Stomach smooth muscle (tissue), 2 donors: Measurements from ENCODE around the gene LPP.

Experiments
- H3K27ac ChIP-seq: one replicate; pipeline ENCODE4 v1.7.0; 2013; ENCODE audit warnings: mild to moderate bottlenecking, low read length, inconsistent platforms
- H3K27me3 ChIP-seq, 2 donors: one replicate each; pipeline ENCODE4 v1.7.0; 2013; ENCODE audit warnings: low read length in 2 of 2; ENCODE audit not compliant: insufficient read depth in 2 of 2, control insufficient read depth in 1 of 2
- H3K36me3 ChIP-seq, 2 donors: one replicate each; pipeline ENCODE4 v1.7.0; 2013; ENCODE audit warnings: low read length in 2 of 2; ENCODE audit not compliant: control insufficient read depth in 2 of 2, insufficient read depth in 2 of 2
- H3K4me1 ChIP-seq: one replicate; pipeline ENCODE4 v1.7.0; 2013; ENCODE audit warnings: low read length; ENCODE audit not compliant: control insufficient read depth, insufficient read depth
- H3K4me3 ChIP-seq, 2 donors: one replicate each; pipeline ENCODE4 v1.7.0; 2013; ENCODE audit warnings: low read length in 2 of 2
- H3K9ac ChIP-seq, 2 donors: one replicate each; pipeline ENCODE4 v1.7.0; 2013; ENCODE audit warnings: low read length in 2 of 2, mild to moderate bottlenecking in 1 of 2
- H3K9me3 ChIP-seq, 2 donors: one replicate each; pipeline ENCODE4 v1.7.0; 2013; ENCODE audit warnings: low read length in 2 of 2; ENCODE audit not compliant: control insufficient read depth in 2 of 2
- donor health status: healthy.
- donor health status: Pancreatic carcinoma.

Gene LPP

DNA sequence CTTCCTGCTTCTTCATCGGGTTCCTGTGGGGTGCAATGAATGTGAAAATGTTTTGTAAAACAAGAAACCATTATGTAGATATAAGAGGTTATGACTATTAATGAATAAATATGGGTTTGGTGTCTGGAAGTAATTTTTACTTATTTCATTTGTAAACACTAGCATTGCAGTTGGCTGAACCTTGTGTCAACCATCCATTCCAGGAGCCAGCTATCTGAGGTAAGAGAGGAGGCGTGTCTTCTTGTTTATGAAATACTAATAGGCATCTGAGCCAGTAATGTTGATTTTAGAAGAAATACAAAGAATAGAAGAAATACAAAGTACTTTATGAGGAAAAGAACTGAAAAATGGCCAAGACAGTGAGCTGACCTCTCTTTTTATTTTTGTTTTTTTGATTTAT, 187.5 kb downstream of the LPP start:
- no peaks in the 10 kb centered on the region for H3K9me3 ChIP-seq
- peaks cover 29% of the 10 kb centered on the region for H3K4me1 ChIP-seq
- H3K9ac ChIP-seq, result no peak overlapping the region
- H3K27me3 ChIP-seq, result no peaks in the 10 kb centered on the region
- H3K36me3 ChIP-seq, result no peaks in the 10 kb centered on the region
- H3K4me3 ChIP-seq, result no peak overlapping the region
- no peak overlapping the region for H3K27ac ChIP-seq

DNA sequence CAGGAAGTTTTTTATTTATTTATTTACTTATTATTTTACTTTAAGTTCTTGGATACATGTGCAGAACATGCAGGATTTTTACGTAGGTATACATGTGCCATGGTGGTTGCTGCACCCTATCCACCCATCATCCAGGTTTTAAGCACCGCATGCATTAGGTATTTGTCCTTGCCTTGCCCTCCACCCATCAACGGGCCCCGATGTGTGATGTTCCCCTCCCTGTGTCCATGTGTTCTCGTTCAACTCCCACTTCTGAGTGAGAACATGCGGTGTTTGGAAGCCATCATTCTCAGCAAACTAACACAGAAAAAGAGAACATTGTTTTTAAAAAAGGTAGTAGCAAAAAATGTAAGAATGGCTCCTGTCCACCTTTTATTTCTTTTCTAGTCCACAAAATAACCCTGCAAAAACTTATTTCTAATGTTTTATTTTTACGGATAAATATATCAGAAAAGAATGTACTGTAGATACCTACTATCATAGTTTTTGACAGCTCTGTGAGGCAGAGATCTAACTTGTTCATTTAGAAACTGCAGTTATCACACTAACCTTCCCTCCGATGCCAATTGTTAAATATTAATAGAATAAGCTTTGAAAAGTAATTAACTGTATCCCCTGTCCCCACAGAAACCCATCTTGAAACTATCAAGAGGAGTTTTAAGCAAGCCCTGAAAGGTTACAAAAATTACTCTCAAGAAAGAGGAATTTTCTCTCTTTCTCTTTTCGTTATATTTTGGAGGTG, 189.2 kb downstream of the LPP start:
- no peak overlapping the region for H3K9ac ChIP-seq
- no peak overlapping the region for H3K4me3 ChIP-seq
- no peak overlapping the region for H3K27ac ChIP-seq
- peaks cover 19% of the 10 kb centered on the region for H3K4me1 ChIP-seq
- H3K36me3 ChIP-seq, result peaks cover 0 to 2% of the 10 kb centered on the region in 2 donors
- no peaks in the 10 kb centered on the region for H3K27me3 ChIP-seq
- no peaks in the 10 kb centered on the region for H3K9me3 ChIP-seq

DNA sequence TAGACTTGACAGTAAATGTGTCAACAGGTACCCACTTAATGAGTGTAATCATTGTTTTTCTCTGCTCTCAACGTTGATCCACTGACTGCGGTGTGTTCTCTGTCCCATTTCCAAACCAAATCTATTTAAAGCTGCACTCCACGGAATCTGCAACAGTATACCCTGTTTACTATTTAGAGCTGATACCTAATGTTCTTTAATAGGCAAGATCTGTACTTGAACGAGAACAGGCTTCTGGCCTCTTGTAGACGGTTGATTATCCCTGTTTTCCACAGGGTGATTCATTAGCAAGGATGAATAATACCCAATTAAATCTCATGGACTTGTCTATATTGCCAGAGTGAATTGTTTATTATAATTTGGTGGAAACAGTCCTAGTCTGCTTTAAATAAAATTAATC, 189.9 kb downstream of the LPP start:
- Histone ChIP-seq H3K9ac (no peak overlapping the region), H3K27ac (no peak overlapping the region), H3K4me1 (peaks cover 25% of the 10 kb centered on the region), H3K36me3 (peaks cover 0 to 2% of the 10 kb centered on the region in 2 donors), H3K9me3 (no peaks in the 10 kb centered on the region), H3K27me3 (no peaks in the 10 kb centered on the region), H3K4me3 (no peak overlapping the region)

DNA sequence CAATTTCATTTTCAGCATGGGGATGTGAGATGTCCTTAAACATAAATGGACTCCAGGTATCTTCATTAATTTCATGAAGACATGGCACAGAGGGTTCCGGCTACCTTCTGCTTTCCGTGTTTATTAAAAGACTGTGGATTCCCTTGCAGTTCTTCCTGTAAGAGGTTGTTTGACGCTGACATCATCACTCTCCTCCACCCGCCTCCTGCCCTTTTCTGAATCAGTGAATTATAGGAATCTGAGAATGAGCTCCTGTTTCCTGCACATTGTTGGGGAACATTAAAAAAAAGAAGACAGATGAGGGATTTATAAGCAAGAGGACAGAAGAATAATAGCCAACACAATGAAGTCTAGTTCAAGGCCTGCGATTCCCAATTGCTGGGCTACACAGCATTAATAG, 191.3 kb downstream of the LPP start:
- Histone ChIP-seq H3K36me3 (peaks cover 0 to 2% of the 10 kb centered on the region in 2 donors), H3K4me1 (peaks cover 30% of the 10 kb centered on the region), H3K27me3 (no peaks in the 10 kb centered on the region), H3K27ac (peak overlapping the region; percentile 41), H3K9me3 (no peaks in the 10 kb centered on the region), H3K4me3 (no peak overlapping the region), H3K9ac (peak overlapping the region; percentile 1 to 7)

DNA sequence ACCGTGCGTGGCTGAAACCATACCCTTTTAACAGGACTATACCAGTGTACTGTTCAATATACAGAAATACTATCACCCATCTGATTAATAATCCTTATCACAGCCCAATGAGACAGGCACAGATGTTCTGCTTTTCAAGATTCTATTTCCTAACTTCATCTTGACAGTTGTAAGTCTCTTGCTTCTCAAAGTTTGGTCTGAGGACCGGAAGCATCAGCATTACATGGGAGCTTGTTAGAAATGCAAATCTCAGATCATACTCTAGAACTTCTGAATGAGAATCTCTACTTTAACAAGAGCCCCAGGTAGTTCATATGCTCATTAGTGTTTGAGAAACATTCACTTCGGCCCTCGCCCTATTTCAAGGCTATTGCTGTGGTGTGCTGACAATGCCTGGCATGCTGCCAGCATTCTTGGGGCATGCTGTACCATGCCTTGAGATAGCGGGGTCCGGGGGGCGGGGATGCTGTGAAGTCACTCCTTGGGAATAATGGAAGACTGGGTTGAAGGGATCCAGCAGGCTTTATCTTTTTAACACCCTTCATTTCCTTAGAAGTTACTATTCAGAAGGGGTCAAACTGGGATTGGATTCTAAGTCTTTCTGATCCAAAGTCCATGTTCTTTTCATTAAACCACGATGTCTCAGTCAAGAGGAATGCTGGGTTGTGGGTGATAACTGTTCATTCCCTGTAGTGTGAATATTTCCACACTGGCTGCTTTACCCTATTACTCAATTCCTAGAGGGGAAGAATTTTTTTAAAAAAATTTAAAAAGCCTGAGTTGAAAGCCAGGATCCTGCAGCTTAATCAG, 194.7 kb downstream of the LPP start:
- Histone ChIP-seq H3K4me1 (peaks cover 56% of the 10 kb centered on the region), H3K4me3 (peak overlapping the region in 1 of 2 donors; percentile 10), H3K36me3 (peaks cover 2 to 5% of the 10 kb centered on the region in 2 donors), H3K9ac (no peak overlapping the region), H3K27me3 (no peaks in the 10 kb centered on the region), H3K27ac (peak overlapping the region; percentile 41), H3K9me3 (no peaks in the 10 kb centered on the region)

DNA sequence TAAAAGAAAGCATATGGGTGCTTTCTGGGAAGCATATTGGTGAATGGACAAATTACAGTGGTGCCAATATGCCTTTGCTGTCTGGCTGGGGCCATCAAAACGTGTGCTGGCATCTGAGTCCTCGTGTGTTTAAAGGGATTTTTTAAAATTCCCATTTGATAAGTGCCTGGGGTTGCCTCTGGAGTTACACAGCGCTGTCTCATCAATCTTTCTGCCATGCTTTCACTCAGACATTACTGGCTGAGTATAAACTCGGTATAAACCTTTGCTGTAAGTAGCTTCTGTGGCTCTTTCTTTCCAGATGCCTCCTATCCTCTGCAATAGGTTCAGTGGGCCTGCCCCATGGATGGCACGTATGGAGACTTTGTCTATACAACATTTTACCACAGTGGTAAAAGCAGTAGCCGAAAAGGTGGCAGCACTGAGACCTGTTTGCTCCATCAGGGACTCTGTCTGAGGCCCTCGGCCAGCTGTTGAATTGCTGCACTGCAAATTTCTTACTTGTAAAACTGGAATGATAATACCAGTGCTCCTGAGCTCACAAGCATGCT, 195.5 kb downstream of the LPP start:
- H3K4me3 ChIP-seq, result peak overlapping the region in 1 of 2 donors; percentile 44

DNA sequence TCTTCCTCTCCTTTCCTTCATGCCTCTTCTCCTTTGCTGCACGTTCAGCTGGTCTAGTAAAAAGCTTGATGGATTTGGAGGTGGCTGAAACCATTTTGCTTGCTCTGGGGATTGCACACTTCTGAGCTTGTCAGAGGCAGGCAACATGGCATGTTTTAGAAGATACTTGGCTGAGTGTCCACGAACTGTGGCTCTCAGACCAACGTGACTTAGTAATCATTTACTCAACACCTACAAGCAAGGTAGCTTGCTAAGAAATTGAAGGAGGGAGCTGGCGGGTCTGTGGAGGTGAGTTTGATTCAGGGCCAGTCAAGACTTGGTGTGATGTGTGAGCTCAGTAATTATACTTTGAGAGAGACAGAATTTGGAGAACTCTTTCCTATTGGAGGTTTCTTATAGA, 196.0 kb downstream of the LPP start:
- H3K4me3 ChIP-seq, result no peak overlapping the region
- H3K9ac ChIP-seq, result no peak overlapping the region
- peak overlapping the region; percentile 41 for H3K27ac ChIP-seq
- H3K27me3 ChIP-seq, result no peaks in the 10 kb centered on the region
- no peaks in the 10 kb centered on the region for H3K9me3 ChIP-seq
- peaks cover 56% of the 10 kb centered on the region for H3K4me1 ChIP-seq
- H3K36me3 ChIP-seq, result peaks cover 2 to 5% of the 10 kb centered on the region in 2 donors

More for the DNA sequence above, 195.5 kb downstream of the LPP start:
- Histone ChIP-seq H3K27me3 (no peaks in the 10 kb centered on the region), H3K4me1 (peaks cover 56% of the 10 kb centered on the region), H3K9me3 (no peaks in the 10 kb centered on the region), H3K9ac (no peak overlapping the region), H3K36me3 (peaks cover 2 to 5% of the 10 kb centered on the region in 2 donors), H3K27ac (peak overlapping the region; percentile 41)

DNA sequence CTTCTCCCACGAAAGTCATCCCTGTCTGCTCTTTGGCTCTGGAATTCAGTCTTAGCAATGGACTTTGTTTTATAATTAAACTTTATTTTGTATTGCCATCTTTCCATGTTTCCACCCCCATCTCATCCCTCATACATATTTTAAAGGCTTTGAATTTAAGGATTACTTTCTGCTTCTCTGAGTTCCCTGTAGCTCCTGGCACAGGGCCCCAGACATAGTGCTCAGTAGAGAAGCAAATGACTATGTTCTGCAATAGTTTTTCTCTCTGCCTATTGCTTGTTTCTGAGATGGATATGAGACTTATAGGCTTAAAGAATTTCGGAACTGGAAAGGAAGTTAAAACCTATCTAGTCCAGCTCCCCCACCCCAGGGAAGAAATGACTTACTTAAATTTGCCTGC, 197.0 kb downstream of the LPP start:
- Histone ChIP-seq H3K27me3 (no peaks in the 10 kb centered on the region), H3K4me1 (peaks cover 48% of the 10 kb centered on the region), H3K4me3 (peak overlapping the region in 1 of 2 donors; percentile 9), H3K9me3 (no peaks in the 10 kb centered on the region), H3K27ac (peak overlapping the region; percentile 65), H3K9ac (no peak overlapping the region), H3K36me3 (peaks cover 2 to 5% of the 10 kb centered on the region in 2 donors)

DNA sequence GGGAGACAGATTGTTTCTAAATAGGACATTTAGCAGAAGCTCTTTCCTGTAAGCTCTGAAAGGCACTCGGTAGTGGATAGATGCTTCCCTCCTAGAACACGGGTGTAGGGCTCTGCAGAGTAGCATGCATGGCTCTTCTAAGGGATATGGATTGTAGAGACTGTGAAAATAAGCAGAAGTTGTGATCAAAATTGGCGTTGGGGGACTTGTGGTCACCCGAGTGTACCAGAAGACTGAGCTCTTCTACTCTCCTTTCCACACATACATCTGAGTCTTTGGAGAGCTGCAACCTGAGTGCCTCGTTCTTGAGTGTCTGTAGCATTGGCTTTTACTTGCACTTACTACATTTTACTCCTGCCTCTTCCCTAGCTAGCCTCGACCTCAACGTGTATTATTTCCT, 197.7 kb downstream of the LPP start:
- peak overlapping the region in 1 of 2 donors; percentile 22 for H3K9ac ChIP-seq
- peaks cover 48% of the 10 kb centered on the region for H3K4me1 ChIP-seq
- no peaks in the 10 kb centered on the region for H3K9me3 ChIP-seq
- peaks cover 2 to 5% of the 10 kb centered on the region in 2 donors for H3K36me3 ChIP-seq
- H3K27ac ChIP-seq, result peak overlapping the region; percentile 65
- H3K4me3 ChIP-seq, result peak overlapping the region; percentile 1 to 9
- H3K27me3 ChIP-seq, result no peaks in the 10 kb centered on the region

DNA sequence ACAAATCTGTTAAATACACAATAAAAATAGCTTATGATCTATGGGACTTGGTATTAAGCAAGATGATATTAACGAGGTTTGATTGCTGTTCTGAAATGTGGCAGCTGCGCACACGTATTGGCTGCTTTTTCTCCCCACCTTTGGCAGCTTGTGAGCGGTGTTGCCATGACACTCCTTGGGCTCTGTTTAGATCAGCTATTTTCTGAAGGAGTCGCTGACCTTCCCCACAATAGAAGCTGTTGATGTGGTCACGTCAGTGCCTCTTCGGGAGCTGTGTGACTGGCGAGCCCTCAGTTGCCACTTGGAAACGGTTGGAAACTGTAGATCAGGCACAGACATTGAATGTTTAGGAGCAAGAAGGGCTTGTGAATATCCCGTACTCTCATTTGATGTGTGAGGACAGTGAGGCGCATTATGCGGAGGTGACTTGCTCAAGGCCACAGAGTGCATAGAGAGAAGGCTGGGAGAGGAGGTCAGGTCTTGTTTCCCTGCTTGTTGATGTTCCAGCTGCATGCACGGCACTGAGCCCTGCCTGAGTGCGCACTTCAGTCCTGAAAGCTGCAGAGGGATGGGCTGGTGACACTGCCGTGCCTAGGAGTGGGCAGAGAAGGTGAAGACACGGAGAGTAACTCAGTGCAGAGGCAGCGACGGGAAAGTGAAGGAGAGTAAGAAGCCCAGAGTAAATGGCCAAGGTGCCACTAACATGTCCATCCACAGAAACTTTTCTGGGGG, 198.4 kb downstream of the LPP start:
- H3K36me3 ChIP-seq, result peaks cover 2 to 5% of the 10 kb centered on the region in 2 donors
- H3K4me3 ChIP-seq, result peak overlapping the region in 1 of 2 donors; percentile 9
- H3K9me3 ChIP-seq, result no peaks in the 10 kb centered on the region
- no peaks in the 10 kb centered on the region for H3K27me3 ChIP-seq
- peaks cover 48% of the 10 kb centered on the region for H3K4me1 ChIP-seq
- peak overlapping the region; percentile 65 for H3K27ac ChIP-seq
- peak overlapping the region in 1 of 2 donors; percentile 22 for H3K9ac ChIP-seq
